Muscle of arm (tissue), 12 donors: ENCODE measurements around the gene MTMR12. TPM values are rescaled to one million over a fixed set of nuclear protein-coding genes. Genes with fewer than 3 reads are reported as not detected.
"Not testable (repeated sequence)": the region's sequence is repeated elsewhere in the genome, so short reads cannot be mapped to it uniquely, and the experiment has no call there.

Experiments used
- DNase-seq: peaks from one replicate; pipeline ENCODE4 v3.0.0-alpha.2; 2013
- polyA plus RNA-seq, 12 donors: library from polyadenylated mRNA; unstranded; fragments of 120-200 nt; gene quantifications; one replicate each; pipeline ENCODE4 v1.2.1, GENCODE V29; 2013; ENCODE audit not compliant: insufficient read length in 12 of 12

MTMR12 gene
- polyA plus RNA-seq, 12 donors, result 12.1 to 27.2 (median 17.0) TPM; not detected in 1

- DNase-seq, result no peak
Measured at GRCh38 chr5:32299059-32299677, 13.6 kb downstream of the MTMR12 start.

GRCh38 chr5:32298059-32298415 is 14.7 kb downstream of the MTMR12 start:
- DNase-seq, result no peak

GRCh38 chr5:32297181-32298058 is 15.3 kb downstream of the MTMR12 start:
- no peak for DNase-seq

GRCh38 chr5:32295966-32296772 is 16.6 kb downstream of the MTMR12 start:
- not testable (repeated sequence) for DNase-seq

- DNase-seq, result no peak
Measured at GRCh38 chr5:32291591-32291990, 21.1 kb downstream of the MTMR12 start.

- DNase-seq, result no peak
Measured at GRCh38 chr5:32290922-32291321, 21.8 kb downstream of the MTMR12 start.

- not testable (repeated sequence) for DNase-seq
Measured at GRCh38 chr5:32290501-32290900, 22.2 kb downstream of the MTMR12 start.

- not testable (repeated sequence) for DNase-seq
Measured at GRCh38 chr5:32289986-32290385, 22.8 kb downstream of the MTMR12 start.

GRCh38 chr5:32288135-32288534 is 24.6 kb downstream of the MTMR12 start:
- DNase-seq, result not testable (repeated sequence)

GRCh38 chr5:32287525-32287924 is 25.2 kb downstream of the MTMR12 start:
- not testable (repeated sequence) for DNase-seq

- DNase-seq, result no peak
Measured at GRCh38 chr5:32285510-32286138, 27.1 kb downstream of the MTMR12 start.

GRCh38 chr5:32283539-32284377 is 29.0 kb downstream of the MTMR12 start:
- DNase-seq, result no peak

- no peak for DNase-seq
Measured at GRCh38 chr5:32283061-32283460, 29.7 kb downstream of the MTMR12 start.

GRCh38 chr5:32282633-32283032 is 30.1 kb downstream of the MTMR12 start:
- no peak for DNase-seq

GRCh38 chr5:32281378-32282133 is 31.2 kb downstream of the MTMR12 start:
- not testable (repeated sequence) for DNase-seq

GRCh38 chr5:32280656-32281081 is 32.1 kb downstream of the MTMR12 start:
- DNase-seq, result no peak

GRCh38 chr5:32279786-32280185 is 33.0 kb downstream of the MTMR12 start:
- DNase-seq, result no peak

GRCh38 chr5:32279223-32279622 is 33.5 kb downstream of the MTMR12 start:
- no peak for DNase-seq

- no peak for DNase-seq
Measured at GRCh38 chr5:32278406-32278805, 34.3 kb downstream of the MTMR12 start.

GRCh38 chr5:32277798-32278197 is 34.9 kb downstream of the MTMR12 start:
- no peak for DNase-seq
